HG03196 (cell line): Measurements from ENCODE around the gene ARHGAP32.
A peak's percentile ranks its signal among the peaks of the same experiment; 100 is the strongest.

ENCODE experiments used
- ATAC-seq: cut with Tn5 transposase; IDR thresholded peaks from one replicate; pipeline ENCODE4 v1.9.1; 2021; ENCODE audit not compliant: unreplicated experiment

Gene ARHGAP32

DNA sequence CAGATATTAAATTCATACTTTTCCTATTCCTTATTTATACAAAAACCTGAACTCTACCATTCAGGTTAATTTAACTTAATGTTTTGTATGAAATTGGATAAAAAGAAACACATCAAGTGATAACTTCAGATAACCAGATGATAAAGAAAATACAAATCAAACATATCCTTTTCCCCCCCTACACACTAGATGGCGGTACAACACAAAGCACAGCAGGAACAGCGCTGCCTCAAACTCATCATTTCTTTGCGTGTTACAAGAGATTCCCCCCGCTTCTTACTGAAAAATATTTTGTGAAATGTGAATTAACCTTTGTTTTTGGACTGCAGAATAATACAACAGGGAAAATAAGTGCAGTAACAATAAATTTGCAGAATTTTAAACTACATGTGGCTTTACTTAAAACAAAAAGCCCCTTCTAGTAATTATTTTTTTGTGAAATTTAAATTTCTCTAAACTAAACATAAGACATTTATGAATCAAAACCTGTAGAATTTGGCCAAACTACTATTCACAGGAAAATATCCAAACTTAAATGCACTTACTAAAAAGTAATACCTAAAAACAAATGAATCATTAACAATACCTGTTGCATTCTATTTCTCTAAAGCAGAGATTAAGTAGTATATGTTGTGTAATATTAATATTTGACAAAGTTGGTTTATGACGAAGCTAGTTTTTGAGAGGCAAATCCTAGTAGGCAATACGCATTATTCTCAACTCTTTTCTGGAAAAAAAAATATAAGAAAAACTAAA is 74.4 kb downstream of the ARHGAP32 start:
- ATAC-seq, result peak; percentile 72

DNA sequence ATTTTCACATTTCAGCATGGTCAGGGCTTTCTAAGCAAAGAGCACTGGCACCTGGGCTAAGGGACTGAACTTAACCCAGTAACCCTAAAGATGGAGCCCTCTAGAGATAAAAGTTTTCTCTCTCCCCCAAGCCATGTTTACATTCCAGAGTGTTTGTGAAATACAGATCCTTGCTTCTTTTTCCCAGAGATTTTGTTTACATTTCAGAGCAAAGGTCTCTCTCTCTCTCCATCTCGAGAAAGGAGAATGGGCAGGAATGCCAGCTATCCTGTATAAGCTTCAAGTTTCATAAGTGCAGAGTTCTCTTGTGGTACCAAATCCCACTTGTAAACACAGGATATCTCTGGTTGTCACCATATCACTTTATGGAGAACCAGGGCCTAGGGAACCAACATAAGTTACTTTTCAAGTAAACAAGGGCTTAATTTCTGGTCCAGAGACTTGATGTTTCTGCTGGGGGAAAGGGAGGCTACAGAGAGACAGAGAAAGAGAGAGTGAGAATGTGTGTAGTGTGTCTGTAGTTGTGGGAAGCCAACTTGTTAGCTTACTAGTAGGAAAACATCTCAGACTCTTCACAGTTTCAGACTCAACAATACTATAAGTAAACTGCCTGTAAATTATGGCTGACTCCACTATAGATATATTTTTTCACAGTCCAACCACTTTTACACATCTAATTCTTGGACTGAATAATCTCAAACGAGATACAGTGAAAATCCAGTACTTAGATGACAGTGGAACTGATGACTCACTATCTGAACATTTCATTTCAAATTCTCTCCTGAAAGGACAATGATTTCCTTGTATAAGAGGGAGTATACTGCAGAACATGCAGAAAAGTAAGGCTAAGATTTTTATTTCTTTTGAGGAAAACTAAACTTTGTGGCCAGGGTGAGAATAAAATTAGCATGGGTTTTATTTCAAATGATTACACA is 76.2 kb downstream of the ARHGAP32 start:
- no peak for ATAC-seq

DNA sequence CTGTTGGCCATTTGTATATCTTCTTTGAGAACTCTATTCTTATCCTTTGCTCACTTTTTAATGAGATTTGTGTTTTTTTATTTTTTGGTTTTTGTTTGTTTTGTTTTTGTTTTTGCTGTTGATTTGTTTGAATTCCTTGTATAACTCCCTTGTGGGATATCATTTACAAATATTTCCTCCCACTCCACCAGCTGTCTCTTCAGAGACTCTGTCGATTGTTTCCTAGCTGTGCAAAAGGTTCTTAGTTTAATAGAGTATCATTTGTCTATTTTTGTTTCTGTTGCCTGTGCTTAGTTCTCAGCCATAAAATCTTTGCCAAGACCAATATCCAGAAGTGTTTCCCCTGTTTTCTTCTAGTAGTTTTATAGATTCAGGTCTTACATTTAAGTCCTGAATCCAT is 82.4 kb downstream of the ARHGAP32 start:
- no peak for ATAC-seq

DNA sequence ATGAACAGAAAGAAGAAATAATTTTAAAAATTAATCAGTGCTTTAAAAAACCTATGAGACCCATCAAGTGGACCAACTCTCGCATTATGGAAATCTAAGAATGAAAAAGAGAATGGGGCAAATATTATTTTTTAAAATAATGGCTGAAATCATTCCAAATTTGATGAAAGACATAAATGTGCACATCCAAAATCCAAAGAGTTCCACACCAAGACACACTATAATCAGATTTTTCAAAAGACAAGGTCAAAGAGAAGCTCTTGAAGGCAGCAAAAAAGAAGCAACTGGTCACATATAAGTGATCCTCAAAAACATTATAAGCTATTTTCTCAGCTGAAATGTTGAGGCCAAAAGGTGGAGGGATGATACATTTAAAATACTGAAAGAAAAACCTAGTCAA is 85.3 kb downstream of the ARHGAP32 start:
- ATAC-seq, result no peak

DNA sequence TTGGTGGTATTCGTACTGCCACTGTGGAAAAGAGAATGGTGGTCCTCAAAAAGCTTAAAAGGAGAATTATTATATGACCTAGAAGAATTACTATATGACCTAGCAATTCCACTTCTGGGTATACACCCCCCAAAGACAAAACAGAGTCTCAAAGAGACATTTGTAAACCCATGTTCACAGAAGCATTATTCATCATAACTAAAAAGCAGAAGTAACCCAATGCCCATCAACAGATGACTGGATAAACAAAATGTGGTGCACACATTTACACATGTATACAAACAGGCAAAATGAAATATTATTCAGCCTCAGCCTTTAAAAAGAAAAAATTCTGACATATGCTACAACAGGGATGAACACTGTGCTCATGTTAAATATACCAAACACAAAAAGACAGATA is 89.4 kb downstream of the ARHGAP32 start:
- no peak for ATAC-seq

DNA sequence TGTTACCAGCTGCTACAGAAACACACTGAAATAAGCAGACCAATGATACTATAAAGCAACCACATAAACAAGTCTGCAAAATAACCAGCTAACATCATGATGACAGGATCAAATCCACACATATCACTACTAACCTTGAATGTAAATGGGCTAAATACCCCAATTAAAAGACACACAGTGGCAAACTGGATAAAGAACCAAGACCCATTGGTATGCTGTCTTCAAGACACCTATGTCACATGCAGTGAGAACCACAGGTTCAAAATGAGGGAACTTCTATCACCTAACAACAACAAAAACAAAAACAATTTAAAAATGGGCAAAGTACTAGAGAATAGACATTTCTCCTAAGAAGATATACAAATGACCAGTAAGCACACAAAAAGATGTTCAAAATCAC is 89.9 kb downstream of the ARHGAP32 start:
- ATAC-seq, result no peak

DNA sequence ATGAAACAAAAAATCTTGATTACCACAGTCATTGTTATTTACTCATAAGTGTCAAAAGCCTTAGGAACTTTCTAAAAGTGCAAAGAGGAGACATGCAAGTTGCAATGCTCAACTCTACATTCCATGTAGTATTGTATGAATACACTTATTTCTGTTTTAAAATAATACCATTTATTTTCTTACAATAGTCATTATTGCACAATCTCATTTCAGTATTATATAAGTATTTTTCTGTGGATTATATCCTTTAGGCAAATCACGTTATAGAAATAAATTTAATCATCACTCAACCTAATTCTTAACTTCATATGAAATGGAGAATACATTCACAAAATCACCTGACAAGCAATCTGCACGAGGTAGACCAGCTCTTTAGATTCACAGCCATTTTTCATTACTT is 98.8 kb downstream of the ARHGAP32 start:
- ATAC-seq, result no peak

DNA sequence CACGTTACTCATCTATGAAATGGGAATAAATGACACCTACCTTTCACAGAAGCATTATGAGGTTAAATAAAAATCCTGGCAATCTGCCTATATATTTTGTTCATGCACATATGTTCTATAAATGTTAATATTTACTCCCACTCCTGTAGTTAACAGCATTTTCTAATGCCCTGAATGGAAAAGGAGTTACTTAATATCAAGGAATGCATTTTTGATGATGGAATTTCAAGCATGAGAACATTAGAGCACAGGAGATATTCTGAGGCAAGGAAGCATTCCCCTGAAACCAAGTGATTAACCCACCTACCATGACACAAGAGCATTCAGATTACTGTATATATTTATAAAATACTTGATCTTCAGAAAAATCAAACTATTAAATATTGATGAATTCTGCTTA is 102.1 kb downstream of the ARHGAP32 start:
- no peak for ATAC-seq

DNA sequence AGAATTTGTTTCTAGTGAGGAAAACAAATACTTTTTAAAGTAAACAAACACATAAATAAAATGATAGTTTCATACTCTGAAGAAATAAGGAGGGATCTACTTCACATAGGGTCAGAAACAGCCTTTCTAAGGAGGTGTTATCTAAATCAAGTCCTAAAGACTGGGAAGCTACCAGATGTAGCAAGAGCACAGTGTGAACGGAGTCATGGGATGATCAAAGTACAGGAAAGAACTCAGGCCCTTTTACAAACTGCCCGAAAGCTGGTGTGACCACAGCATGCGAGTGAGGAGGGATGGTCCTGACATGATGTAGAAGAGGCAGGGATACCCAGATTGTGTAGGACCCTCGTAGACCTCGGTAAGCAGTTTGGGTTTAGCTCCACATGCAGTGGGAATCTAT is 102.8 kb downstream of the ARHGAP32 start:
- no peak for ATAC-seq

DNA sequence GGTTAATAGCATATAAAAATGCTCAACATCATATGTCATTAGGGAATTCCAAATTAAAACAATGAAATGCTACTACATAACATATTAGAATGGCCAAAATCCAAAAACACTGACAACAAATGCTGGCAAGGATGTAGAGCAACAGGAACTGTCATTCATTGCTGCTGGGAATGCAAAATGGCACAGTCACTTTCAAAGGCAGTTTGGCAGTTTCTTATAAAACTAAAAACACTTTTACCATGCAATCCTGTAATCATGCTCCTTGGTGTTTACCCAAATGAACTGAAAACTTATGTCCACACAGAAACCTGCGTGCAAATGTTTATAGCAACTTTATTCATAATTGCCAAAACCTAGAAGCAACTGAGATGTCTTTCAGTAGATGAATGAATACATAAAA is 105.1 kb downstream of the ARHGAP32 start:
- no peak for ATAC-seq

DNA sequence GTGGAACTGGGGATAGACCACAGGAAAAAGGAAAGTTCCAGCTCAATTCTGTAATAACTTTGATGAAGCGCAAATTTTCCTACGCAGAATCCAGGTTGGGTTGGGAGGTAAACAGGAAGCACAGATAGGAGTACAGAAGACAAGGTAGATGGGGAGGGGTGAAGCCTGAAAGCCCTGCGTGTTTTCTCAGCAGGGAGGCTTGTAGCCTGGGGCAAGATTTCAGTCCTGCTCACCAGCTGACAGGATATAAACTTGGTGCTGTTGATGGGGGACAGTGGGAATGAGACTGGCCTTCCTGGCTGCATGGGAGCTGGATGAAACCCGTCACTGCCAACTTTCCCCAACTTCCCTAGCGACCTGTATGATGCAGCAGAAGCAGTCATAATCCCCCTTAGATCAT is 114.9 kb downstream of the ARHGAP32 start:
- no peak for ATAC-seq

DNA sequence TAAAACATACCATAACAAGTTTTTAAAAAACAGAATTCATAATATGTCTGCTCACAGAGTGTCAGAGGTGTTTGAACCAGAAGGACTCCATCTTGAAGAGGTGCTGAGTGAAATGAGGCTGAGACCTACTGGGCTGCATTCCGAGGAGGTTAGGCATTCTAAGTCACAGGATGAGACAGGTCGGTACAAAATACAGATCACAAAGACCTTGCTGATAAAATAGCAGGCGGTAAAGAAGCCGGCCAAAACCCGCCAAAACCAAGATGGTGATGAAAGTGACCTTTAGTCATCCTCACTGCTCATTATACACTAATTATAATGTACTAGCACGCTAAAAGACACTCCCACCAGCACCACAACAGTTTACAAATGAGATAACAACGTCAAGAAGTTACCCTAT is 116.4 kb downstream of the ARHGAP32 start:
- ATAC-seq, result no peak

DNA sequence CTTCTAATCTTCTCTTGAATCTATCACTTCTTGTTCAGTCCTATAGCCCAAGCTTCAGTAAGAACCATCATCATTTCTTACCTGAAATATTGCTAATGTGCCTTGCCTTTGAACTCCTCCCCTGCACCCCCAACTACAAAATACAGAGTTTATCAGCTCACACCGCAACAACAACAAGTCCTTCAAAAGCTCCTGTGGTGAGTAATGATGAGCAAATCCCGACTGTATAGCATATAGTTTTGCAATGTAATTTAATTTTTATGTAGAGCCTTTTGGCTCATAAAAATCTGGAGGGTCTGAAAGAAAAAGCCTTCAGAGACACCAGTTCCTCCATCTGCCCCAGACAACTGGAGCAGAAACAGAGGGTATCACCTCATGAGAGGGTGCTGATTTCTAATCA is 124.7 kb downstream of the ARHGAP32 start:
- no peak for ATAC-seq

DNA sequence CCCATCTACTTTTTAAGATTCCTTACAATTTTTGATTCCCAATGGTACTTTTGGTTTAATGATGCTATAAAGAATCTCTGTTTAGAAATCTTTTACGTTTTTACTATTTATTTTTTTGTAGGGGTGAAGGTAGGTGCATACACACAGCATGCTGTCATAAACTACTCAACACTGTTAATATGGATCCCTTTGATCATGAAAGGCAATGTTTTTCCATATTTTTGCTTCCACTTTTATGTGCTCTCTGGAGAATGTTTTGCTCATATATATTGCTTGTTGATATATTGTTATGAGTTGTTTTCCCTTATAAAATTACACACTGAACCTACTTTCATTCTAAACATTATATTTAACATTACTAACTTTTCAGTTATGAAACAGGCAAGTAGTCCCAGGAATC is 125.9 kb downstream of the ARHGAP32 start:
- ATAC-seq, result no peak

DNA sequence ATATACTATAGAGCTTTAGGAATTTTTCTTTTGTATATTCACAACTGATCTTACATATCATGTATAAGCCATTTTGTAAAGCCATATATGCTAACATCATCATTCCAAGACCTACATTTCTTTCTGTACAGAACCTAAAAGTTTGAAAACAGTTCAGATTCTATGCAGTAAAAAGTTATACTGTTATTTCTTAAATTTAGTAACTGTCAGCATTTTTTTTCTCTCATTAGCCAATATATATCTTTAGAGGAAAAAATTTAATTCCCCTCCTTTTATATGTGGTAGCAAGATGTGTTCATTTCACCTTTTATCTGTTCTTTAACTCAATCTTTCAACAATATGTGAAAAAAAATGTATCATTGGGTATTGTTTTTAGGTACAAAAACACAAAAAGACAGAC is 129.0 kb downstream of the ARHGAP32 start:
- ATAC-seq, result no peak

DNA sequence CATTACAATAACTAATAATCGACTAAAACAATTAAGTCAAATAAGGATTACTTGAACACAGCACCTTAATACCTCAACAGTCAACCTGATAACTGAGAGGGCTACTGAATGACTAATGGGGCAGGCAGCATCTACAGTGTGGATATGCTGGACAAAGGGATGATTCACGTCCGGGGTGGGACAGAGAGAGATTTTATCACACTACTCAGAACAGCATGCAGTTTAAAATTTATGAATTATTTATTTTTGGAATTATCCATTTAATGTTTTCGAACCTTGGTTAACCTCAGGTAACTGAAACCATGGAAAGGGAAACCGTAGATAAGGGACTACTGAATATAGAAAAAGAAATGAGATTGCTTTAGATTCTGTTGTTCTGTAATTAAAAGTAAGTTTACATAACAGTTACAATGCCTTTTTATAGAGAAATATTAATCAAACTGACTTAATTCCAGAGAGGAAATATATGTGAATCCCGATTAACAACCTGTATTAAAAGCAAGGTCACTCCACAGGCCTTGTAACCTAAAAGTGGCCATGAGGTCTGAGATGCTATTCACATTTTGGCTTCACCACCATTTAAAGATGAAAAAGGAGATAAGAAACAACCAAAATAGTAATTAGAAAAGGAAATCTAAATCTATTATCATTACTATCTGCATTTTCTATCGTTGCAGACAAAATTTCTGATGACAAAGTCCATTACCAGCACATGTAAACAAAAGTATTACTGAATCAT is 130.5 kb downstream of the ARHGAP32 start:
- no peak for ATAC-seq

DNA sequence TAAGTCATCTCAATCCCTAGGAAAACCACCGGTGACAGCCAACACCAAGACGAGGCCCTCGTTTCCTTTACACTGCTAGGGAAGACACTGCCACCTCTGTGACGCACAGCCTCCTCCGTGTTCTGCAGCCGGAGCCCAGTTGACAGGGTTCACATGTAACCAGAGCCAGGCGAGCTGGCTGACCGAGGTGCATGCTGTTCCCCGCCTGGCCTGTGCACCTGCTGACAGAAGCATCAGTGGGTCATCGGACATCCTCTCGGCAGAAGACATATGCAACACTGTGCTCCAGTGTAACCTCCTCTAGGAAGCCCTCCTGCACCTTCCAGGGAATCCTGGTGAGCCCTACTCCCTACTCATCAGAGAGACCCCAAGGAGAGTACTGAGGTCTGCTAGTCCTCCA is 135.2 kb downstream of the ARHGAP32 start:
- no peak for ATAC-seq

DNA sequence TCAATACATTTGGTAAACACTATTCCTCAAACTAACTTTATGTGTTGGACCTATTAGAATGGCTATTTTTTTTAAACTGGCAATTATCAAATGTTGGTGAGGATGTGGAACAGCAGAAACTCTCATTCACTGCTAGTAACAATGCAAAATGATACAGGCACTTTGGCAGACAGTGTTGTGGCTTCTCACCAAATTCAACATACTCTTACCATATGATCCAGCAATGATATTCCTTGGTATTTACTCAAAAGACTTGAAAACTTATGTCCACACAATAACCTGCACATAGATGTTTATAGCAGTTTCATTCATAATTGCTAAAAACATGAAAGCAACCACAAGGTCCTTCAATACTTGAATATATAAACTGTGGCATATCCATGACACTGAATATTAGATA is 136.9 kb downstream of the ARHGAP32 start:
- no peak for ATAC-seq

DNA sequence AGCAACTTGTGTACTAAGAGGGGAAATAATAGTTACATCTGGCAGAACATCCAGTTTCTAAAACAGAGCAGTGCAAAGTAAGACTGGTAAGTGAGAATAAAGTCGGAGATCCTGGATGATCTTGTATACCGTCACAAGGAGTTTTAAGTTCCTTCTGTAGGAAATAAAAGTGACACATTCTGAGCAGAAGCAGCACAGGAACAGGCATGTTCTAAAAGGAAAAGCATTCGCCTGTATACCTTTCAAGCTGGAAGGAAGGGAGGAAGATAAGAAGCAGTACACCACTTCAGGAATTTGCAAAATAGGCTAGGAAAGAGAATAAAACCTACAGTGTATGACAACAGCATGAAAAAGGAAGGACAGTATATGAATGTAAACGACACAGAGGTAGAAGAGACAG is 143.2 kb downstream of the ARHGAP32 start:
- no peak for ATAC-seq

DNA sequence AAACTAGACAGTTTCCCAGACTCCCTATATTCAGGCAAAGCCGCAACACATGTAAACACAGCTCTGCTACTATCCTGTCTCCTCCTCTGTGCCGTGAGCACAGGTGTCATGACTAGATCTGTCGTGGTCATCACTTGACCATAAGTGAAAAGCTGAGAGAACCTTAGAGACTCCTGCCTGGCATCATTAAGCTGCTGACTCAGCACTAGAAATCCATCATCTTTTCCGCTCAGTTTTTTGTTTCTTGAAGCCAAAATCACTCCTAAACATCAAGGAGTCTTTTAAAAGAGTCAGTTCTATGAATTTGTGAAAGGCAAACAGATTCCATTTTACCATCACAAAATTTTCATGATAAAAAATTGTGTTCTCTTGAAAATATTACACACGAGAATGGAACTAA is 147.0 kb downstream of the ARHGAP32 start:
- ATAC-seq, result no peak

DNA sequence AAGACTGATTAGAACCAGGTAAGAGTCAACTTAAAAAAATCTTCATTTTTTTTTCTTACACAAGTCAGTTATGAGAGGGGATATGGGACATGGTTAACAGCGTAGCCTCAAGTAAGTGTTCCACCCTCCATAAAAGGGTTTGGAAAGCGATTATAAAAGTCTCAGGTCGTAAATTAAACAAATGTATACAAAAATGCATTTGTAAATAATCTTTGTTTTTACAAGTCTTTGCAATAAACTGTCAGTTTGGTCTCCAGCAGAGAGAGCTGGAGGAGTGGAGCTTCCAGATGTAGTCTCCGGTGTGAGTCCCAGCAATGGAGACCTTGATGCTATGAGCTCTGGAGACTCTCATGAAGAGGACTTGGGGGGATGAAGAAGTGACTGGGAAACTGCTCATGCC is 149.6 kb downstream of the ARHGAP32 start:
- ATAC-seq, result no peak

DNA sequence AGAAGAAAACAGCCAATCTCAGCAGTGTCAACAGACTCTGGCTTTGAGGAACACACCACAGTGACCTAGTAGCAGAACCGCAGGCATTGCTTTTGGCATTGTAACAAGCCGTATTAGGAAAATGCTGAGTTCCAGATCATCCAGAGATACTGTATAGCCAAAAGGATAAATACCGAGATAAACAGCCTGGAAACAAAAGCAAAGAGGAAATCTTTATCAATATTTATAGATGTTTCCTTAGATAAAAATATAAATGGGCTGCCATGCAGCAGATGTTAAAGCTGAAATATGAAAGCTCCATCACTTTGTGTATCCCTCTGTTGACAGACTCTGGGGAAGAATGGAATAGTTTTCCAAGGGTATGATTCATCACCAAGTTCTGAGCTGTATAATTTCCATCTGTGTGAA is 150.5 kb downstream of the ARHGAP32 start:
- no peak for ATAC-seq
